Left renal cortex interstitium (tissue), 4 donors: ENCODE measurements around the gene ZYX. TPM values are rescaled to one million over a fixed set of nuclear protein-coding genes. Genes with fewer than 3 reads are reported as not detected.
"Not testable (repeated sequence)": the region's sequence is repeated elsewhere in the genome, so short reads cannot be mapped to it uniquely, and the experiment has no call there.

Experiments used
- DNase-seq, 4 donors: peaks; one replicate each; pipeline ENCODE4 v3.0.0-alpha.2; 2013; ENCODE audit warnings: low read depth in 4 of 4, low spot score in 2 of 4, missing footprints in 1 of 4
- polyA plus RNA-seq, 4 donors: library from polyadenylated mRNA; unstranded; fragments of 120-200 nt; gene quantifications; one replicate each; pipeline ENCODE4 v1.2.1, GENCODE V29; 2013; ENCODE audit not compliant: insufficient read length in 4 of 4

The ZYX gene
- polyA plus RNA-seq, 4 donors: 61.8 to 112 (median 96.6) TPM

DNA sequence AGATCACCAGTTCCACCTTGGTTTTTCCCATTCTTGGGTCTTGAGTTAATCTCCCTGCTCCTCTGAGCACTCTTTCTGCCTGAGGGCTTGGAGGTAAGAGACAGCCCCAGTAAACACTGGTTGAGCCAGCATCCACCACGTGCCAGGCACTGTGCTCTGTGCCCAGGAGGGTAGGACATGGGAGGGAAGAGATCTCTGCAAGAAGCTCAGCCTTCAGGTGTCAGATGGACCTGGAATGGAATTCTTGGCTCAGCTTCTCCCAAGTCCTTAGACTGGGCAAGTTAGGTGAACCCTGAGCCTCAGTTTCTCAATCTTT, 2.5 kb downstream of the ZYX start:
- DNase-seq: no peak

- no peak for DNase-seq
Measured at GRCh38 chr7:143384148-143384547, 3.0 kb downstream of the ZYX start.

- DNase-seq: no peak
Measured at GRCh38 chr7:143384661-143385631, 3.8 kb downstream of the ZYX start.

DNA sequence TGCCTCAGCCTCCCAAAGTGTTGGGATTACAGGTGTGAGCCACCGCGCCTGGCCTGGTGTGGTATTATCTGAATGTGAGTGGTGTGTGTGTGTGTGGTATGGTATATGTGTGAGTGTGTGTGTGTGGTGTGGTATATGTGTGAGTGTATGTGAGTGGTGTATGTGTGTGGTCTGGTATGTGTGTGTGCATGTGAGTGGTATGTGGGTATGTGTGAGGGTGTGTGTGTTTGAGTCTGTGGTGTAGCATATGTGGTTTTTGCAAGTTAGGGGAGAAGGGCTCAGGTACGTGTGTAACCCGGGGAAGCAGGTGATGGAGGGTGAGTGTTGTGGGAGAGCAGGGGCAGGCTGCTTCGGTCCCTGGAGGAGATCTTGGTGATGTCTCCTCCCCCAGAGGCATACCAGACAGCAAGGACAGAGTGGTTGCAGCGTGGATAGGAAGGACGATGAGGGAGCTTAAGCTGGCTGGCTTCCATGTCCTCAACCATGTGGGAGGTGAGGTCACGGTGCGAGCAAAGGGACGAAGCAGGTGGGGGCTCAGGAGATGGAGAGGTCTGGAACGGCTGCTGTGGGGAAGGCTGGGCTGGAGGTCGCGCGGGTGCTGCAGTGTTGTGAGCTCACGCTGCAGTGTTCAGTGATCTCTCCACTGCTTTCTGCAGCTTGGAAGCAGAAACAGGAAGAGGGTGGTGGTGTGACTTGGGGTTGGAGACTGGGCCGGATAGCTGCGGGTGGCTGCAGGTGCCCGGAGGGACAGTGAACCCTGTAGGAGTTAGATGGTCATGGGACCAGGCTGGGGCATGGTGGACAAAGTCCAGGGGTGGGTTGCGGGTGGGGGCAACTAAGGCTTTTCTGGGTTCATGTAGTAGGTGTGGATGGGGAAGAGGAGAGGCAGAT, 5.0 kb downstream of the ZYX start:
- no peak for DNase-seq

GRCh38 chr7:143387156-143387975, 6.2 kb downstream of the ZYX start:
- no peak for DNase-seq

GRCh38 chr7:143388051-143388450, 6.9 kb downstream of the ZYX start:
- DNase-seq: no peak

GRCh38 chr7:143388491-143389101, 7.5 kb downstream of the ZYX start:
- no peak for DNase-seq

- DNase-seq: no peak
Measured at GRCh38 chr7:143389316-143390103, 8.4 kb downstream of the ZYX start.

GRCh38 chr7:143390104-143390772, 9.1 kb downstream of the ZYX start:
- no peak for DNase-seq

- DNase-seq: no peak
Measured at GRCh38 chr7:143390773-143391317, 9.7 kb downstream of the ZYX start.

DNA sequence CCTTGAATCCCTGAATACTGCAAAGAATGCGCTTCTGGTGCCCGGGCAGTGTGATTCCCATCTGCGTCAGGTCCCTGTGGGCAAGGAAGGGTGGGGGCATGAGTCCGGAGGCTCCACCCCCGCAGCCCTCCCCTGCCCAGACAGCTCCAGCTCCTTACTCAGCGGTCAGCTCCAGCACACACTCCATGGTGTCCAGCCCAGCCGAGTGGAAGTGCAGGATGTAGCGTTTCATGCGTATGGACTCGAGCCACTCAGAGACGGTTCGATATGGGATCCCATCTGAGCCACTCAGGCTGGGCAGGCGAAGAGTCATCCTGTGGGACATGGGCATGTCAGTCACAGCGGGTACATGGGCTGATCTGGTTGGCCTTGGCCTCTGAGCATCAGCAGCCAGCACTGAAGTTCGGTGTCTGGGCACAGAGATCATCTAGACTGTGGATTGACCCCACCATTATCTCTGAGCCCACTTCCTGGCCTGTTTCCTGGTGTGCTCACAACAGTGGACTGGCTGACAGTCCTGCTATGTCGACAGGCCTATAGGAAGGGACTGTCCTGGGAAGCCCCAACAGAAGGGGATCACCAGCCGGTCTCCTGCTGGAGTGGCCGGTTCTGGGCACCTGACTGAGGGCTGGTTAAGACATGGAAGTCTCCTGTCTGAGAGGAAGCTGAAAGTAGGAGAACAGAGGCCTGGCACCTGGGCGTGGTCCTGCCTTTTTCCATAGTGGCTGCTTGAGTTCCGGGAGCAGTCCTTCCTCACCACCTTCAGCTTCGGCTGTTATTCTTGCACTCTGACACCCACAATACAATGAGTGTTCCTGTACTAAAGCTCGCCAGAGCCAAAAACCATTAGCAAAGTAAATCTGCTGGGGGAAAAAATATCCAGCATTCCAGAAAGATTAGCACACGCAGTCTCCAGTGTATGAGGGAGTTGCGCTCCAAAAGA, 10.6 kb downstream of the ZYX start:
- no peak for DNase-seq

DNA sequence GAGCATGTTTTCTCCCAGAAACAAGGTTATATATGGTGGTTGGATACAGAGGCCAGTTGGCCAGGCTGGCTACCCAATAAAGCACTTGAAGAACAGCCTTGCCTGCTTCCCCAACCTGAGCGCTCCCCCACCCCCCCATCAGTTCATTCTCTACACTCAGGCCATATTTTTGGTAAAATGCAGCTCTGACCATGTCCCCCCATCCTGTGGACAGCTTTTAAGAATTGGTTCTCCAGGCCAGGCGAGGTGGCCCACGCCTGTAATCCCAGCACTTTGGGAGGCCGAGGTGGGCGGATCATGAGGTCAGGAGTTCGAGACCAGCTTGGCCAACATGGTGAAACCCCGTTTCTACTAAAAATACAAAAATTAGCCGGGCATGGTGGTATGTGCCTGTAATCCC, 11.3 kb downstream of the ZYX start:
- not testable (repeated sequence) for DNase-seq

DNA sequence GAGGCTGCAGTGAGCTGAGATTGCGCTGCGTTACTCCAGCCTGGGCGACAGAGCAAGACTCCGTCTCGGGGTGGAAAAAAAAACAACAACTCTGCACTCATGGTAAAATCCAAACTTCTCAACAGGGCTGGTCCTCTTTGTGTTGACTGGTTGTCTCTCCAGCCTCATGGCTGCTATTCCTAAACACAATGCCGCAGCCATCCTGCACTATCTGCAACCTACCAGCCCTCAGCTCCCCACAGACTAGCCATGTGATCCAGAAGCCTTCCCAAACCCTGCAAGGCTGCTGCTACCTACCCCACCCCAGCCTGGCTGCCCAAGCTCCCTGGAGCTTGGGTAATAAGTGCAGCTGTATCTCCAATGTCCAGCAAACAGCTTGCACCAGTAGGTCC, 11.7 kb downstream of the ZYX start:
- no peak for DNase-seq

- DNase-seq: no peak
Measured at GRCh38 chr7:143393267-143394041, 12.3 kb downstream of the ZYX start.

DNA sequence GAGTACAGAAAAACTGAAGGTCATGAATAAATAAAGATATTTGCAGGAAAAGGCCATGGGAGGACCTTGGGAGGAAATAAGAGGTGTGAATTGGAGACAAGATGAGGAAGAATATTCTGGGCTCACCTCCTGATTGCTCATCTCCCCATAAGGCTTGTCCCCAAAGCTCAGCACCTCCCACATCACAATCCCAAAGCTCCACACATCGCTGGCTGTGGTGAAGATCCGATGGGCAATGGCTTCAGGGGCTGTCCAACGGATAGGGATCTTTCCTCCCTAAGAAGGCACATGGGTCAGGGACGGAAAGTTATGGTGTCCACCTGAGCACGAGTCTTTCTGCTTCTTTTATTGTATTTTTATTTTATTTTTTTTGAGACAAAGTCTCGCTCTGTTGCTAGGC, 12.9 kb downstream of the ZYX start:
- DNase-seq: no peak

- no peak for DNase-seq
Measured at GRCh38 chr7:143394777-143395176, 13.6 kb downstream of the ZYX start.
